SU-DHL-6 (cell line): ENCODE results near the gene ABHD11.

Experiments
- H2AFZ ChIP-seq: fragments of 200-600 bp; sonication (generic); 2 replicates; pipeline ENCODE4 v1.6.1; 2014; ENCODE audit warnings: low read depth, mild to moderate bottlenecking, moderate library complexity, mixed read lengths, antibody characterized with exemption, low read length; ENCODE audit not compliant: severe bottlenecking
- H3F3A ChIP-seq: fragments of 200-600 bp; shearing (Covaris generic); 2 replicates; pipeline ENCODE4 v1.6.0; 2016; ENCODE audit warnings: antibody characterized with exemption, mild to moderate bottlenecking; ENCODE audit not compliant: insufficient read depth
- H3K27ac ChIP-seq: fragments of 200-600 bp; sonication (generic); 2 replicates; pipeline ENCODE4 v1.5.1; 2016; ENCODE audit warnings: low read depth, mild to moderate bottlenecking, low read length, moderate library complexity, mixed read lengths
- H3K27me3 ChIP-seq: fragments of 200-600 bp; sonication (generic), shearing (Covaris generic); 2 replicates; pipeline ENCODE4 v1.6.0; 2014; ENCODE audit warnings: mild to moderate bottlenecking, low read length
- H3K36me3 ChIP-seq: fragments of 200-600 bp; sonication (generic); 2 replicates; pipeline ENCODE4 v1.6.1; 2014; ENCODE audit warnings: mild to moderate bottlenecking, low read length, mixed read lengths
- H3K4me2 ChIP-seq: fragments of 300-600, 200-600 bp; shearing (Covaris generic), sonication (generic); 2 replicates; pipeline ENCODE4 v1.6.0; 2014; ENCODE audit warnings: low read length, low read depth, mild to moderate bottlenecking; ENCODE audit not compliant: poor library complexity, severe bottlenecking
- H3K4me3 ChIP-seq: fragments of 200-600 bp; sonication (generic); 2 replicates; pipeline ENCODE4 v1.5.1; 2014; ENCODE audit warnings: antibody characterized with exemption, low read length, mild to moderate bottlenecking, mixed read lengths; ENCODE audit not compliant: insufficient read depth, poor library complexity, severe bottlenecking
- H3K79me2 ChIP-seq: fragments of 200-600 bp; sonication (generic); 2 replicates; pipeline ENCODE4 v1.6.1; 2014; ENCODE audit warnings: mild to moderate bottlenecking, low read length, moderate library complexity; ENCODE audit not compliant: insufficient read depth
- H3K9ac ChIP-seq: fragments of 200-600 bp; sonication (generic); 2 replicates; pipeline ENCODE4 v1.7.0; 2014; ENCODE audit warnings: mild to moderate bottlenecking, low read length
- H3K9me2 ChIP-seq: fragments of 200-600 bp; sonication (generic); replicated peaks from 2 replicates; pipeline ENCODE4 v1.6.1; 2014; ENCODE audit warnings: low read length; ENCODE audit not compliant: insufficient read depth
- H3K9me3 ChIP-seq: fragments of 200-600 bp; sonication (generic); 2 replicates; pipeline ENCODE4 v1.6.1; 2014; ENCODE audit warnings: low read length, mixed read lengths; ENCODE audit not compliant: insufficient read depth
- H4K20me1 ChIP-seq: fragments of 200-600 bp; sonication (generic); 2 replicates; pipeline ENCODE4 v1.6.1; 2014; ENCODE audit warnings: low read depth, mild to moderate bottlenecking, antibody characterized with exemption, low read length, moderate library complexity, mixed read lengths
- CTCF ChIP-seq: fragments of 200-600 bp; sonication (generic); IDR thresholded peaks from one replicate; pipeline ENCODE4 v1.5.1; 2017; ENCODE audit warnings: antibody characterized with exemption, mild to moderate bottlenecking, low read length, moderate library complexity; ENCODE audit not compliant: insufficient read depth, poor library complexity, severe bottlenecking
- EZH2phosphoT487 ChIP-seq: fragments of 200-600 bp; sonication (generic), shearing (Covaris generic); conservative IDR thresholded peaks from 2 replicates; pipeline ENCODE4 v1.6.1; 2018; ENCODE audit warnings: mild to moderate bottlenecking, antibody characterized with exemption, low read length, moderate library complexity, mixed read lengths

Gene ABHD11

GRCh38 chr7:73736885-73737284, 1.7 kb downstream of the ABHD11 start:
- H4K20me1 ChIP-seq, result 0 out of 2 replicates have a peak, but pooled peaks cover 3% of the 10 kb centered on the region
- H3K4me3 ChIP-seq, result no peak overlapping the region
- no peaks in the 10 kb centered on the region for H3K9me3 ChIP-seq
- 0 out of 2 replicates have a peak, but pooled peaks cover 4% of the 10 kb centered on the region for H3F3A ChIP-seq
- H3K27me3 ChIP-seq, result no peaks in the 10 kb centered on the region
- H3K36me3 ChIP-seq, result no peaks in the 10 kb centered on the region
- no peak overlapping the region for H3K9ac ChIP-seq
- H3K4me2 ChIP-seq, result no peak overlapping the region
- no peak for TF ChIP-seq EZH2phosphoT487
- TF ChIP-seq CTCF, result no peak
- peaks cover 9% of the 10 kb centered on the region; the same call in 1 of the 2 replicates for H3K79me2 ChIP-seq
- H3K9me2 ChIP-seq, result no peaks in the 10 kb centered on the region
- no peak overlapping the region for H3K27ac ChIP-seq
- H2AFZ ChIP-seq, result no peak overlapping the region

- Histone ChIP-seq H3K27me3 (no peaks in the 10 kb centered on the region), H3K9me2 (no peaks in the 10 kb centered on the region), H3K79me2 (peaks cover 9% of the 10 kb centered on the region; the same call in 1 of the 2 replicates), H2AFZ (no peak overlapping the region), H3K9ac (no peak overlapping the region), H3K4me2 (no peak overlapping the region), H3K4me3 (no peak overlapping the region), H3K36me3 (no peaks in the 10 kb centered on the region), H3K9me3 (no peaks in the 10 kb centered on the region), H3F3A (0 out of 2 replicates have a peak, but pooled peaks cover 4% of the 10 kb centered on the region), H3K27ac (no peak overlapping the region), H4K20me1 (0 out of 2 replicates have a peak, but pooled peaks cover 3% of the 10 kb centered on the region)
- TF ChIP-seq CTCF (no peak), EZH2phosphoT487 (no peak)
These were observed 3.1 kb downstream of the ABHD11 start for GRCh38 chr7:73735528-73735905.

GRCh38 chr7:73734619-73735527, 3.7 kb downstream of the ABHD11 start:
- H3K27ac ChIP-seq, result 0 out of 2 replicates have a peak overlapping the region, but pooled peaks have one; percentile 27
- H3K4me2 ChIP-seq, result no peak overlapping the region
- TF ChIP-seq EZH2phosphoT487 (no peak), CTCF (peak; percentile 99)
- no peaks in the 10 kb centered on the region for H3K9me3 ChIP-seq
- peaks cover 9% of the 10 kb centered on the region; the same call in 1 of the 2 replicates for H3K79me2 ChIP-seq
- H3K27me3 ChIP-seq, result no peaks in the 10 kb centered on the region
- H2AFZ ChIP-seq, result peak overlapping the region; percentile 48
- H3K9ac ChIP-seq, result 0 out of 2 replicates have a peak overlapping the region, but pooled peaks have one; percentile 18
- no peaks in the 10 kb centered on the region for H3K9me2 ChIP-seq
- no peaks in the 10 kb centered on the region for H3K36me3 ChIP-seq
- H3F3A ChIP-seq, result 0 out of 2 replicates have a peak, but pooled peaks cover 4% of the 10 kb centered on the region
- 0 out of 2 replicates have a peak, but pooled peaks cover 3% of the 10 kb centered on the region for H4K20me1 ChIP-seq
- H3K4me3 ChIP-seq, result no peak overlapping the region
